HTERT RPE-1 (cell line): ENCODE results near the gene TBCEL.

Experiments
- in situ Hi-C: fragments of 300-500 bp; cut with MboI; formaldehyde crosslinking; loops from 4 replicates; pipeline ENCODE4 v1.14.3; 2020; ENCODE audit warnings: low sequenced_read_pairs

TBCEL gene

DNA sequence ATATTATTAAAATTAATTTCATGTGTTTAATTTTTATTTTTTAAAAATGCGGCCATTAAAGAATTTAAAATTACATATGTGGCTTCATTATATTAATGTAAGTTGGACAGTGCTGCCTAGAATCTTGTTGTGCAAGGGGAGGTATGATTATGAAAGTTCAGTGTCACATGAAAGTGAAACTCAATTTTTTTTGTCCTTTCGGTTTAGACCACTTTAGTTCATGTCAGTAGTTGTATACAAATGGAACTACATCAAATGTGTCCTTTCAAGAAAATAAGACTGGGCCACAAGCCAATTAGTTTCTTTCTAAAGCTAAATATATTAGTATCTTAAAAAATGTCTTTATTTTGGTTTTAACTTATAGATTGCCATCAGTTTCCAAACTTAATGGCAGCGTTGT lies 35.7 kb downstream of the TBCEL start:
- in situ Hi-C loops: no loop called here

DNA sequence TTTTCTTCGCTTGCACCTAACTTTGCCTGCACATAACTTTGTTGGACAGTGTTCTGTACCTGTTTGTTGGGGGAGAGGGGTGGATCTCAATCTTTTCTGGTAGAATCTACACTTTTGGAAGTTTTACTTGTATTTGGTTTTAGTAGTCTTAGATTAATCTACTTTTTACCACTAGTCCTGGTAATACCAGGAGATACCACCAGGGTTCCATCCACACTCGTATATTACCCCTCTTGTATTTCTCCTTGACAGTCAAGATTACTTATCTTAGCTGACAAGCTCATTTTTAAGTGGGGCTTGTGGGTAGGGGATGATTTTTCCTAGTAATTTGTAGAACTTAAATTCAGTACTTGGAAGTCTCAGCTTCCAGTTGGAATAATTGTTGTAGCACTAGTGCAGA lies 39.8 kb downstream of the TBCEL start:
- in situ Hi-C loops: no loop called here

DNA sequence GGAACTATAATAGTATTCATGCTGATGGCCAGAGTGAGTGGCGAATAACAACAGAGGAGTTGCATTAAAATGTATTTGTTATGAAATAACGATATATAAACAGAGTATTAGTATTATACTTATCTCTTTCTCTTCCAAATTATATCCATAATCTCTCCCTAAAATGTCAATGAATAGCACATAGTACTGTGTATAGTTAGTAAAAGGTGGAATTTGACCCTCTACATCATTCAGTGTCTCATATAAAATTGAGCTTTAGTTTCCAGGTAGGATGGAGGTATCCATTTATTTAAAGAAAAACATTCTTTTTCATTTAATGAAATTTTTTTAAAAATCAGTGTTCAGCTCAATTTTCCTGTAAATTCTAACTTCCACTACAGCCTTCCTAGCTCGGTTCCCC lies 42.7 kb downstream of the TBCEL start:
- in situ Hi-C loops: no loop called here

DNA sequence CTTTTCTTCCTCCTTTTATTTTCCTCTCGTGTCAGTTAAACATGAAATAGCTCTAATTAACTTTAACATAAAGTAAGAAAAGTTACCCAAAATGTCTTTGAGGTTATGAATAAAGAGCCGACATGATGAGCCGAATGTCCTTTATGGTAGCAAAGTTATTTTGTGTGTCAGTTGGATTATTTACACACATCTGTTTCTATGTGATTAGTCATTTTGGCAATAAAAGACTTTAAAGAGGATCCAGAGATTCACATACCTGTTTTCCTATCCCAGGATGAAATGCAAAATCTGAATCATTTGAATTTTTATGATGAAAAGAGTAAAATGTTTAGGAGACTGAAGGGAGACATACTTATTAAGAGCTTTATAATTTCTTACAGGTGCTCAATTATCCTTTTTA lies 43.1 kb downstream of the TBCEL start:
- in situ Hi-C loops: no loop called here

DNA sequence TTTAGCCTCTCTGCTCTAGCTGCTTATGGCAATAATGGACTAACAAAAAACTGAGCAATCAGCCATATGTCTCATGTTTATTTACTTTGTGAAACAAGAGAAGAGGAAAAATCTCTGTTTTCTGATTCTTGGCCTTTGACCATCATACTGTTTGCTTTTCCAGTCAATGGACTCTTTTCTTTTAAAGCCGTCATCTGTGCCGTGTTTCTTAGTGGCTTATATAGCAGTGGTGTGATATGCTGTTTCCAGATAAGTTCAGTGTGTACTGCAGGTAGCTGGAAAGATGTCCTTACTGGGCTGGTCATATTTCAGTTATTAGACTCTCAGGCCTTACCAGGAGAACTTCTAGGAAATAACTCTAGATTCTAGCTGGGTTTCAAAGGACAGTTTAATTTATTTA lies 43.6 kb downstream of the TBCEL start:
- in situ Hi-C loops: no loop called here

DNA sequence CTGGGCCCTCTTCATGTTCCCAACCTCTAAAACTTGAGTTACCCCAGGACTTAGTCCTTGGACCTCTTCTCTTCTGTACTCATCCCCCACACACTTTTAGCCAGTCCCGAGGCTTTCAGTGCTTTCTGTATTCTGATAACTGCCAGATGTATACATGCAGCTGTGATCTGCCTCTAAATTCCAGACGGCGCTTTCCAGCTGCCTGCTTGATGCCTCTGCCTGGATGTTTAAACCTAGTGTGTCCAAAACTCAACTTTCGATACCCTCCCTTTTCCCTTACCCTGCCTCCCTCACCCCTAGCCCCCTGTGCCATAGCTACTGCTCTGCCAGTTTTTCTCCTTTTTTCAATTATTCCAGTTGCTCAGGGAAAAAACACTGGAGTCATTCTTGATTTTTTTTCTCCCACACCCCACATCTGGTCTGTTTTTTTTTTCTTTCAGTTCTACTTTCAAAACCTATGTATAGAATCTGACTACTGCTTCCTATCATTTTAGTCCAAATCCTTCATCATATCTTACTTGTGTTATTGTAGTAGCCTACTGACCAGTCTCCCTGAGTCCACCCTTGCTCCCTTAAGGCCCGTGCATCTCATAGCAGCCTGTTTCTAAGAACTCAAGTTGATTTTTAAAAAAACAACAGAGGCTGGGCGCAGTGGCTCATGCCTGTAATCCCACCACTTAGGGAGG lies 44.2 kb downstream of the TBCEL start:
- in situ Hi-C loops: no loop called here

DNA sequence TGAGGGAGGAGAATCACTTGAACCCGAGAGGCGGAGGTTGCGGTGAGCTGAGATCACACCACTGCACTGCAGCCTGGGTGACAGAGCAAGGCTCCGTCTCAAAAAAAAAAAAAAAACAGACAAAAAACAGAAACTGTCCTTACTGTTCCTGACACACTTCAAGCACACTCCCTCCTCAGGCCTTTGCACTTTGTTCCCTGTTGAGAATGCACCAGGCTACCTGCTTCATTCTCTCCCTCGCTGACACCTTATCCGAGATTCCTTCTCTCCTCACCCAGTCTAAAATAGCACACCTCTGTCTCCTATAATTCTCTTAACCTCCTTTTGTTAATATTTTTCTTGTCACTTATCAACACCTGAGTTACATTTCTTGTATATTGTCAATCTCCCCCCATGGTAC lies 44.9 kb downstream of the TBCEL start:
- in situ Hi-C loops: no loop called here

DNA sequence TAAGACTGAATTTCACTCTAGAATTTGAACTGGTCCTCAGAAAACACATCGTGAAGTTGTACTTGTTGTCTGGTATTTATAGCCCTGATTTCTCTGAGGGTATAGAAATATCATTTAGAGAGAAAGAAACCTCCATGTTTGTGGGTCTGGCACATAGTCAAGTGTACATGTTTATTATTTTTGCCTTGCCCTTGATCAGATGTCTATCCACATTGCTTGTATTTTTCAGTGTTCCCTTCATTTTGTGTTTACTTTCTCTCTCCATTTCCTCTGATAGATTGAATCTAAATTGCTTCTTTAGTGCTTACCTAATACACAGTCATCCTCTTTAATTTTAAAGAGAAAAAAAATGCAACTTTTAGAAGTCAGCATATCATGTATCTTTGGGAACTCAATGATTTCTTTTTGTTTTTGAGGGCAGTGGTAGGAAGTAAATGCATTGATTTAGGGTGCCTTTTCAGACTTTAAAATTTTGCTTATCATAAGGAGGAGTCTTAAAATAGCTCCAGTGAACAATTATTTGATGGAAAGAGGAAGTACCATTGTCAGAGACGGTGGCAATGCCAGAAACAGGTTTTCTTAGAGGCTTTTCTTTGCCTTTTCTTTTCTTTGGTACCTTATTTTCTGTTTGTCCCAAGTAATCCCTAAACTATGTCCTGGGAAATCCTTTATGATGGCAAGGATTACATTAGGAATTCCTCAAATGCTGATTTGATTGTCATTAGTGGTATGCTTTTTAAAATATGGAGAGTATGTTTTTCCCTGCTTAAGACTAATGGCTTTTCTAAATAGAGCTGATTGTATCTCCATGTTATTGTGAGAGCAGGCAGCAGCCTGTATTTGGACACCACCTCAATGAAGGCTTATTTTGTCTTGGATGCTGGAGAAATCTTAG lies 47.3 kb downstream of the TBCEL start:
- in situ Hi-C loops: no loop called here

DNA sequence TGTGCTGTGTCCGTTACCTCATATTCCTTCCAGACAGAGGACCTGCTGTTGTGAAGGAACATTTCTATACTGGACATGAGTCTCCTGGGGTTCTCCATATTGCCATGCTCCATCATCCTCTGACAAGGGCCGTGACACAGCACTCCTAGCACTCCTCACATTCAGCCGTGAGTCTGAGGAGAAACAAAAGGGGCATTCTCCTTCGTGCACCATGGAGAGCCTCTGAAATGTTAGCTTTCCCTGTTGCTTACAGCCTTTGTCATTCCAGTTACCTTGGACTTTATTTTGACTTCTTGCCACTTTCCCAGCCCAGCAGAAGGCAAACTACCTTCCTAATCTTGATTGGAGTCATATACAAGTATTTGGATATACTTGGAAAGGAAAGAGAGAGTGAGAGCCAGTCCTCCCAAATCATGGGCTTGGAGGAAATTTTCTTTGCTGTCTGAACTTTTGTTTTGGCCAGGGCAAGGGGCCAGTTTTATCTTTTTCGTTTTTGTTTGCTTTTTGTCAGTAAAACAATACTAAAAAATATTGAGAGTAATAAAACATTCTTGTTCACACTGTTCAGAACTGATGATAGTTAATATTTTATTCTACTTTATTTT lies 48.0 kb downstream of the TBCEL start:
- in situ Hi-C loops: no loop called here

DNA sequence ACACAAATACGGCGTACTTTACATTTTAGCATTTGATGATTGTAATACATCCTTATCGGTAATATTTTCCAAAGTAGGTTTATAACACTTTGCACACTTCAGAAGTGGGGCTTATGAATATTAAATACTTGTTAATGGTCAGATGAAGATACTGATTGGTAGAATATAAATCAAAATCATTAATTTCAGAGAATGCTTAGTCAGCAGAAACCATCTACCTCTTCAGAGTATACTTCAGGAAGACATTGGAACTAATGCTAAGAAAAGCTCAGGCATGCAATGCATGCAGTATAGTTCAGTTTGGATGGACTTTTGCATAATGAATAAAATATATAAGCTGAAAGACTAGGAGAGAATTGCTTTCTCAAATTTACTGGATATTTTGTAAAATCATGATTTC lies 57.4 kb downstream of the TBCEL start:
- in situ Hi-C loops: no loop called here

DNA sequence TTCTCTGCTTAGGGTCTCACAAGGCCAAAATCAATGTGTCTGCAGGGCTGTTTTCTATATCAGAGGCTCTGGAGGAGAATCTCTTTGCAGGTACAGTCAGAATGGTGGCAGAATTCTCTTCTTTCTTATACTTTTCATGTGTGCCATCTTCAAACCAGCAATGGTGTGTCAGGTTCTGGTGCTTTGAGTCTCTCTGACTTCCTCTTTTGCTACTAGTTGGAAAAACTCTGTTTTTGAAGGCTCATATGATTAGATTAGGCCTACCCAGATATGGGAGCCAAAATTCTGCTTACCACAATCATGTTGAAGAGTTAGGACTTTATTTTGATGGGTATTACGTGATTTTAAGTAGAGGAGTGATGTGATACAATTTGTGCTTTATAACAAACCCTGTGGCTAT lies 58.3 kb downstream of the TBCEL start:
- in situ Hi-C loops: no loop called here

DNA sequence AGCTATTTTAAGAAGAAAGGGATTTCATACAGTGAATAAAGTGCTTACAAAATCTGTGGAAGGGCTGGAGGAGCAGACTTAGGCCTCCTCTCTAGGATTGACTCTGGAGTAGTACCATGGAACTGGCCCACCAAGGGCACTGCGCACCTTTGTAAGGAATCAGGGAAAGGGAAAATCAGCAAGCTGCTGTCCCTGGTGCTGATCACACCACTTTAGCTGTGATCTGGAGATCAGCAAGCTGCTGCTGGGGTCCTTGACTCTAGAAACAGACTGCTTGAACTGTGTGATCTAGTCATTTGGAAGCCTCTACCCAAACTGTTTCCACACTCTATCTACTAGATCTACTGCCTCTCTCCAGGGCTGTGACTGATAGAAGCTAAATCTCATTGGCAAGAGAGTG lies 58.8 kb downstream of the TBCEL start:
- in situ Hi-C loops: no loop called here

DNA sequence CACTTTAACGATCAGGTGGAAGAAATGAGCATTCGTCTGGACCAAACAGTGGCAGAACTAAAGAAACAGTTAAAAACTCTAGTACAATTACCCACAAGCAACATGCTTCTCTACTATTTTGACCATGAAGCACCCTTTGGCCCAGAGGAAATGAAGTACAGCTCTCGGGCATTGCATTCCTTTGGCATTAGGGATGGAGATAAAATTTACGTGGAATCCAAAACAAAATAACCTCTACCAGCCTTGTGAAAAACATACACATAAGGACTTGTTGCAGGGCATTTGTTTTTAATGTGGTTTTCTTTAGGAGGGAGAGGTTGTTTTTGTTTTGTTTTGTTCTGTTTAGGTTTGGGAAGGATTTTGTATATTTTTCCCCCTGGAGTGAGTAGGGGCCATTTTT lies 63.0 kb downstream of the TBCEL start:
- in situ Hi-C loops: no loop called here

DNA sequence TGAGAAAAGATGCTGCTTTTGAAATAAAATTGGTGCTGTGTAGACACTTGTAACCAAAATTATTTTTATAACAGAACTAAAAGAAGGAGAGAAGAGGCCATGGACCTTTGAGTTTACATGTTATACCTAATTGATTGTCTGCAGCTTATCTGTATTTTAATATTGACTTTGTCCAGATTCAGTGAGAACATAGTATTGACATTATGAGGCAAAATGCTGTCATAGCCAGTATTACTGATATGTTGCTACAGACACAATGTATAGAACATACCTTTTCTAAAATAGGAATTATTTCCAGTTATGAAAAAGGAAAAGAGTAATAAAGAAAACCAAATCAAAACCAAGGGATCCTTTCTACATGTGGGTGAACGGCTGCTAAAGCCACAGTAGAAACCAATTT lies 65.7 kb downstream of the TBCEL start:
- in situ Hi-C loops: no loop called here

DNA sequence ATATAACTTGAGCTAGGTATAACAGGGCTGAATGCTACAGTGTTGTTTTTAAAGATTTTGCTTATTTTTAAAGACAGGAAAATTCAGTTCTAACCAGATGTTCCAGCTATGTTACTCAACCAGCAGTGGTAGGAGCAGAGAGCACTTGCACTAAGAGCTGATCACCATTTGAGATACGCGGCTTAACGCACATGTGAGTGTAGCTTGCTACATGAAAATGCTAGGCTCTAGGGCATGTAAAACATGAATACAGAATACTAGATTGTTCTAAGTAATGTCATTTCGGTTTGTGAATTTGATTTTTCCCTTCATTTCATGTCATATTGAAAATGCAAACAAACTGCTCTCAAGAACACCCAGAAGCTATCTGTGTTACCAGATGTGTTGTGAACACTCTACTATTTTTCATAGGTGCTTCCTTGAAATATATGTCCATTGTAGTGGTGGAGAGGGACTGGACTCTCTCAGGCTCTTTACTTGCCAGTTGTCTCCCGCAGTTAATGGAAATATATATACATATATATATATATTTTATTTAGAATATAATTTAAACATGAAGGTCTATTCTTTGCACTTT lies 66.3 kb downstream of the TBCEL start:
- in situ Hi-C loops: no loop called here

DNA sequence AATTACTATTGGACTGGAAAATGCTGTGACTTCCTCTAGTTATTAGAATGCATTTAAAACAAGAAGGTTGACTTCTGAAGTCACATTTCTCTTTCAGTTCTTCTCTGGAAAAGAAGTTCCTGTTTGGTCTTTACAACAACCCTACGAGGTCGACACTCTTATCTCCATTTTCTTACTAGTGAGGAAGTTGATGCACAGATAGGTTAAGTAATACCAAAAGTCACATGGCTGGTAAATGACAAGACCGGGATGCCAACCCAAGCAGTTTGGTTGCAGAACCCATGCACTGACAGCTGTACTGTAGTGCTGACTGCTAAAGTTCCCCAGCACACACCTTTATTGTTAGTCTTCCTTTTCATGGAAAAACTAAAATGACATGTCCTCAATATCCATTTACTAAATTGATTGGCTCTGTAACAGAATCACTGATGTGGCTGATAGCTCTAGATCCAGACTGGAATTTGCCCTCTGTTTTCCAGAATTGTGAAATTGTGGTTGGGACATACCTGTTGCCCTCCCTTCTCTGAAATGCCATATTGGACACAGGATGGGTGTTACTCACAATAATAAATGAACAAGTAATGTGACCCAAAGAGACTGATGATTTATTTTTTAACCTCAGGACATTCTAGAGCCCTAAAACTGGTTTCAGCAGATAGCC lies 67.7 kb downstream of the TBCEL start:
- in situ Hi-C loops: no loop called here

DNA sequence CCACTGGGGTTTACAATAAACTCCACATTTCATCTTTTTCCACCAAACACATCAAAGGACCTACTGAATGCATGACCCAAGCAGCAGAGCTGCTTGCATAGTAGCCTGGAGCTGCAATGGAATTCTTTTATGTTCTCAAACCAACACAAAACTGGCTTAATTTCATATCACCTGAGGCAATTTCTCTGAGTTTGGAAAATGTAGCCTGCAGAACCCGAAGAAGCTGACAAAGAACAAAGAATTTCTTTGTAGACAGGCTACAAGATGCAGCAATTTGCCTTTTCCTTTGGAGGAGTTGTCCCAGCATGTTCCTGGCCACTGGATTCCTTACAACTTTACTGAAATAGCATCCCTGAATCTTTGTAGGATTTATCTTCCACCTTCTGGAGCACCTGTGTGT lies 71.7 kb downstream of the TBCEL start:
- in situ Hi-C loops: no loop called here

DNA sequence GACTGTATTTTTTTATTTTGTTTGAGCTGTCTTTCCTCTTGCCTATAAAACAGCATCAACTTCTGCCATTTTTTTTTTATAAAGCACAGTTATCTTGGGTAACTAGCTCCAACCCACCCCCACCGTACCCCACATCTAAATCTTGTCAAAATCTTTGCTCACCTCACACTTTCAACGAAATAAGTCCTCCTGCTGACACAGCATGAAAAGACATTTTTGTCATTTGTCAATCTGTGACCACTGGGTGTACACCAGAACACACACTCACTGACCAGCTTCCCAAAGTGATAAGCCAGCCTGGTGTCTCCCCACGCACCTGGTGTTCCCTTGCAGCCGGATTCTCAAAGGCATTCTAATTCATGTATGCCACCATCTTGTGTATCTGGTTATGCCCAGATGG lies 75.5 kb downstream of the TBCEL start:
- in situ Hi-C loops: no loop called here

DNA sequence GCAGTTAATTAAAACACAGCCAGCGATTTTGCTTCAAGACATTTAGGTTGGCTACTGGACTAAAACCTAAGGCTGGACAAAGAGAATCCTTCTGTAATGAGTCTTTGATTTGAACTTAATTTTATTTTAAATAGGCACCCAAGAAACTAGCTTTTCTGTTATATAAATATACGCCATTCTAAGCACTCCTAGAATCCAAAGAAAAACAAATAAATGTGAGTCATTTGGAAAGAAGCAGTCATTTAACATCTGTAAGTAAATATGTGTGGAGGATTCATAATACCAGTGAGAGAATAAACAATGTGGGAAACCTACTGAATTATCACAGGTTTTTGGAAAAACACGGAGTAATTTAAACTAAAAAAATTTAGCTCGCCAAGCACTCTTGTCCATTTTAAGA lies 76.0 kb downstream of the TBCEL start:
- in situ Hi-C loops: no loop called here

DNA sequence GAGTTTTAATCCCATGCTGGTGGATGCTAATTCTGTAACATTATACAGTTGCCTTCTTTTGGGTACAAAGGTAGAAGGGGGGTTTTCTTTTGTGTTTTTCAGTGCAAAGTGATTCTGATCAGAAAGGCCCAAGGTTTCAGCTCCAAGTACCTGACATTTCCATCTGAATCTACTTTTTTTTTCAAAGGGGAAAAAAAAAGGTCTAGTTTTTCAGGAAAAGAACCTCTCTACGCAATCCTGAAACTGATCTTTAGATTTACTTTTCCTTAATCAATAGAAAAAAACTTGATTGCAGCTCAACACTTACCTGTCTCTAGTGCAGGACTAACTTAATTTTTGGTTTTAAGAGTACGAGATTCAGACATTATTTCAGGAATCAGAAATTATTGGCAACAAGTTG lies 77.0 kb downstream of the TBCEL start, which contains the start of gene TECTA:
TECTA (plus strand) TSS at position 301 of the 400 bp plus-strand sequence. CDS start 1,423 bp downstream, outside the sequence.
- in situ Hi-C loops: no loop called here

DNA sequence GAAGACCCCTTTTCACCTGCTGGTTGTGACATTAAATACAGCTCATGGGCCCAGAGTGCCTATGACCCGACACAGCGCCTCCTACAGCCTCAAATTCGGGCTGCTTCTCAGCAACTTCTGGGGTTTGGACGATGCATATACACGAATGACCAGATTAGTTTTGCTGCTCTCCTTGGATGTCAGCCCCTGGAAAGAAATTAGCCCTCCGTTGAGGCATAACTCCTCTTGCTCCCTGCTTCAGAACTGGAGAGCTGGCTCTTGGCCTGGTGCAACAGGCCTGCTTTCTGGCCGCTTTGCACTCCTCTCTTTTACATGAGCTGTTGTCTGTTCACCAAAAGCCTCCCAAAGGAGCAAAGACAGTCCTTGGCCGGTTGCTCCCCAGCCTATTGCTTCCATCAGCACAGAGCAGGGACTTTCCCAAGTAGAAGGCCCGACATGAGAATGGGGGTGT lies 80.4 kb downstream of the TBCEL start:
- in situ Hi-C loops: no loop called here
